ENCODE data around the gene ZNF750. TPM values are rescaled to one million over a fixed set of nuclear protein-coding genes. Genes with fewer than 3 reads are reported as not detected.
"Not testable (repeated sequence)": the region's sequence is repeated elsewhere in the genome, so short reads cannot be mapped to it uniquely, and the experiment has no call there.

ZNF750 gene
- total RNA-seq, 5 donors from 2014 or later (not counting 1 experiment from before 2014, with no cell fraction given), result not detected

DNA sequence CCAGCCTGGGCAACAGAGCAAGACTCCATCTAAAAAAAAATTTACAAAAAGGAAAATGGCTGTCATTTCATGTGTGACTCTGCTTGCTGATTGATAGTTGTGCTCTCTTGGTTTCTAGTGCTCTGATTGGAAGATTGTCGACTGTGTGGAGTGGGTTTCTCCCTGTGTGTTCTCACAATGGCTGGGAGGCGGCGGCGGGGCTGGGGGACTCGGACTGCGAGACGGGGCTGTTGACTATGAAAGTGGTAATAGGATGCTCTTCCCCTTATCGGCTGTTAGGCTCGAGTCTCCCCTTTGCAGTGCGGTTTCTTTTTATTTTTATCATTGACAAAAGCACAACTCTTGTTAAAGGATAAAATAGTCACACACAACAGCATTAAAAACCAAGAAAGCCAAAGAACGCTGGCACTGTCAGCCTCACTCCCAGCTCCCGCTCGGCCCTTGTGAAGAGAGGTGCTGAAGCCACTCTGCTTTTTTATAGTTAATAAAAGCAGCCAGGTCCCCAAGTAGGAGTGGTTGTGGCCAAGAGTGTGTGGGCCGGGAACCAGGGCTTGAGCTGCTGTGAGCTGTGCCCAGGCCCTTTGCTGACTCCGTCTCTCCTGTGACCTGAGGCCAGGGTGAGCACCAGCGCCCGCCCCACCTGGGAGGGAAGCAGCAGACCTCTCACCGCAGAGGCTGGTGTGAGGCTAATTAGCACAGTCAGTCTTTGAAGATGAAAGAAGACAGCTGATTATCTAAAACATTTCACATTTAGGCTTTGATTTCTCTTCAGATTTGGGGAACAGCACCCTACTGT, 51.4 kb downstream of the ZNF750 start:
- Mint-ChIP-seq H3K27ac (no peak overlapping the region), H3K9me3 (no peaks in the 10 kb centered on the region), H3K36me3 (peaks cover 6% of the 10 kb centered on the region), H3K27me3 (no peaks in the 10 kb centered on the region), H3K4me3 (no peak overlapping the region), H3K4me1 (peaks cover 0 to 12% (median 0%) of the 10 kb centered on the region in 3 donors)
- Histone ChIP-seq H3K36me3 (ENCODE audit: control insufficient read depth in 2 of 2, extremely low read depth in 1 of 2, insufficient read depth in 1 of 2, low read length in 1 of 2) (peaks cover 21 to 22% of the 10 kb centered on the region in 2 donors), H3K9me3 (no peaks in the 10 kb centered on the region), H3K4me1 (ENCODE audit: control insufficient read depth in 1 of 2, extremely low read depth in 1 of 2, insufficient read depth in 2 of 2, low read length in 2 of 2) (no peaks in the 10 kb centered on the region), H3K27me3 (replicated peaks in 1 of 2; ENCODE audit: control insufficient read depth in 2 of 2, extremely low read depth in 1 of 2, insufficient read depth in 2 of 2, low read length in 1 of 2) (no peaks in the 10 kb centered on the region), H3K4me3 (ENCODE audit: control insufficient read depth in 1 of 2, extremely low read depth in 1 of 2, low read length in 1 of 2) (no peak overlapping the region), H3K27ac (ENCODE audit: low read length) (no peak overlapping the region)
- WGBS (ENCODE audit: insufficient coverage), result 67% methylated on average over 1 of the region's 18 CpGs
- ChIA-PET CTCF (interaction anchor here in 1 of 2 donors (0.5 kb wide), 1 partner anchor 28 kb away, joined by 4 read pairs; no protein-coding TSS in a partner anchor), POLR2A (no interaction called here)
- DNase-seq (no peak), ATAC-seq (replicated peaks in 1 of 4) (no peak)

- Histone ChIP-seq H3K36me3 (ENCODE audit: control insufficient read depth in 2 of 2, extremely low read depth in 1 of 2, insufficient read depth in 1 of 2, low read length in 1 of 2) (peaks cover 27 to 30% of the 10 kb centered on the region in 2 donors), H3K27me3 (replicated peaks in 1 of 2; ENCODE audit: control insufficient read depth in 2 of 2, extremely low read depth in 1 of 2, insufficient read depth in 2 of 2, low read length in 1 of 2) (no peaks in the 10 kb centered on the region), H3K4me1 (ENCODE audit: control insufficient read depth in 1 of 2, extremely low read depth in 1 of 2, insufficient read depth in 2 of 2, low read length in 2 of 2) (peaks cover 0 to under 1% of the 10 kb centered on the region in 2 experiments), H3K9me3 (no peaks in the 10 kb centered on the region), H3K27ac (ENCODE audit: low read length) (no peak overlapping the region), H3K4me3 (ENCODE audit: control insufficient read depth in 1 of 2, extremely low read depth in 1 of 2, low read length in 1 of 2) (no peak overlapping the region)
- ATAC-seq (replicated peaks in 1 of 4), result no peak
- H3K4me3 Mint-ChIP-seq, result no peak overlapping the region
- peaks cover 15% of the 10 kb centered on the region for H3K36me3 Mint-ChIP-seq
- POLR2A ChIA-PET, result no interaction called here
- peaks cover 0 to 15% (median 7%) of the 10 kb centered on the region in 3 donors for H3K4me1 Mint-ChIP-seq
- no peaks in the 10 kb centered on the region for H3K27me3 Mint-ChIP-seq
- no peaks in the 10 kb centered on the region for H3K9me3 Mint-ChIP-seq
- CTCF ChIA-PET, result no interaction called here
- 92% methylated on average over 23 of the region's 27 CpGs for whole genome bisulfite sequencing (ENCODE audit: insufficient coverage)
- peak overlapping the region in 1 of 2 donors; percentile 52 for H3K27ac Mint-ChIP-seq
- no peak for DNase-seq
Measured at GRCh38 chr17:82787081-82787848, 52.6 kb downstream of the ZNF750 start.

GRCh38 chr17:82786427-82786826, 53.4 kb downstream of the ZNF750 start:
- POLR2A ChIA-PET, result no interaction called here
- 85% methylated on average over 7 of the region's 10 CpGs for WGBS (ENCODE audit: insufficient coverage)
- Mint-ChIP-seq H3K9me3 (no peaks in the 10 kb centered on the region), H3K27ac (no peak overlapping the region), H3K27me3 (no peaks in the 10 kb centered on the region), H3K4me3 (no peak overlapping the region), H3K4me1 (peaks cover 0 to 21% (median 13%) of the 10 kb centered on the region in 3 donors), H3K36me3 (peaks cover 18% of the 10 kb centered on the region)
- DNase-seq, result no peak
- no peaks in the 10 kb centered on the region for H3K9me3 ChIP-seq
- H3K4me3 ChIP-seq (ENCODE audit: control insufficient read depth in 1 of 2, extremely low read depth in 1 of 2, low read length in 1 of 2), result no peak overlapping the region
- ATAC-seq (replicated peaks in 1 of 4), result no peak
- CTCF ChIA-PET, result no interaction called here
- H3K27me3 ChIP-seq (replicated peaks in 1 of 2; ENCODE audit: control insufficient read depth in 2 of 2, extremely low read depth in 1 of 2, insufficient read depth in 2 of 2, low read length in 1 of 2), result no peaks in the 10 kb centered on the region
- H3K4me1 ChIP-seq (ENCODE audit: control insufficient read depth in 1 of 2, extremely low read depth in 1 of 2, insufficient read depth in 2 of 2, low read length in 2 of 2), result peaks cover 0 to 8% of the 10 kb centered on the region in 2 experiments
- H3K36me3 ChIP-seq (ENCODE audit: control insufficient read depth in 2 of 2, extremely low read depth in 1 of 2, insufficient read depth in 1 of 2, low read length in 1 of 2), result peaks cover 25 to 30% of the 10 kb centered on the region in 2 donors
- no peak overlapping the region for H3K27ac ChIP-seq (ENCODE audit: low read length)

GRCh38 chr17:82785581-82785980, 54.2 kb downstream of the ZNF750 start:
- H3K9me3 ChIP-seq; H3K4me3 ChIP-seq (ENCODE audit: control insufficient read depth in 1 of 2, extremely low read depth in 1 of 2, low read length in 1 of 2); POLR2A ChIA-PET; H3K4me3 Mint-ChIP-seq; H3K4me1 ChIP-seq (ENCODE audit: control insufficient read depth in 1 of 2, extremely low read depth in 1 of 2, insufficient read depth in 2 of 2, low read length in 2 of 2); DNase-seq; H3K9me3 Mint-ChIP-seq; H3K27ac ChIP-seq (ENCODE audit: low read length); H3K27me3 ChIP-seq (replicated peaks in 1 of 2; ENCODE audit: control insufficient read depth in 2 of 2, extremely low read depth in 1 of 2, insufficient read depth in 2 of 2, low read length in 1 of 2); H3K27ac Mint-ChIP-seq; ATAC-seq (replicated peaks in 1 of 4); H3K27me3 Mint-ChIP-seq; CTCF ChIA-PET: not testable (repeated sequence)
- Mint-ChIP-seq H3K36me3 (peaks cover 18% of the 10 kb centered on the region), H3K4me1 (peaks cover 0 to 20% (median 13%) of the 10 kb centered on the region in 3 donors)
- peaks cover 25 to 29% of the 10 kb centered on the region in 2 donors for H3K36me3 ChIP-seq (ENCODE audit: control insufficient read depth in 2 of 2, extremely low read depth in 1 of 2, insufficient read depth in 1 of 2, low read length in 1 of 2)
- 100% methylated on average over 9 of the region's 16 CpGs for WGBS (ENCODE audit: insufficient coverage)

DNA sequence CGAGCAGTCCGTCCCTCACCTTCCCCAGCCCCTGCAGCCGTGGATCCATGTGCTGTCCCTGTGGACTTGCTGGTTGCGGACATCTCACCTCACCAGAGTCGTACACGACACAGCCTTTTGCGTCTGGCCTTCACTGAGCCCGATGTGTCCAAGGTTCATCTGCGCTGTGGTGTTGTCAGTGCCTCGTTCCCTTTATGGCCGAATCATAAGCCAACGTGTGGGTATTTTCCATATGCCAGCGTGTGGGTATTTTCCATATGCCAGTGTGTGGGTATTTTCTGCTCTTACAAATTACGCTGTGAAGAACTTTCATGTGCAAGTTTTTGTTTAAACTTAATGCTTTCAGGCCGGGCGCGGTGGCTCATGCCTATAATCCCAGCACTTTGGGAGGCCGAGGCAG, 56.3 kb downstream of the ZNF750 start:
- no peaks in the 10 kb centered on the region for H3K9me3 Mint-ChIP-seq
- Histone ChIP-seq H3K36me3 (ENCODE audit: control insufficient read depth in 2 of 2, extremely low read depth in 1 of 2, insufficient read depth in 1 of 2, low read length in 1 of 2) (peaks cover 11 to 28% of the 10 kb centered on the region in 2 donors), H3K27ac (ENCODE audit: low read length) (no peak overlapping the region), H3K4me3 (ENCODE audit: control insufficient read depth in 1 of 2, extremely low read depth in 1 of 2, low read length in 1 of 2) (no peak overlapping the region), H3K9me3 (no peaks in the 10 kb centered on the region), H3K27me3 (replicated peaks in 1 of 2; ENCODE audit: control insufficient read depth in 2 of 2, extremely low read depth in 1 of 2, insufficient read depth in 2 of 2, low read length in 1 of 2) (no peaks in the 10 kb centered on the region), H3K4me1 (ENCODE audit: control insufficient read depth in 1 of 2, extremely low read depth in 1 of 2, insufficient read depth in 2 of 2, low read length in 2 of 2) (peaks cover 0 to 8% of the 10 kb centered on the region in 2 experiments)
- H3K36me3 Mint-ChIP-seq, result peaks cover 12% of the 10 kb centered on the region
- POLR2A ChIA-PET, result no interaction called here
- H3K27ac Mint-ChIP-seq, result no peak overlapping the region
- 95% methylated on average over 18 of the region's 18 CpGs for WGBS (ENCODE audit: insufficient coverage)
- CTCF ChIA-PET, result no interaction called here
- no peak for ATAC-seq (replicated peaks in 1 of 4)
- DNase-seq, result no peak
- H3K4me1 Mint-ChIP-seq, result peaks cover 0 to 13% (median 12%) of the 10 kb centered on the region in 3 donors
- H3K27me3 Mint-ChIP-seq, result no peaks in the 10 kb centered on the region
- H3K4me3 Mint-ChIP-seq, result no peak overlapping the region

GRCh38 chr17:82782657-82783207, 57.1 kb downstream of the ZNF750 start:
- 69% methylated on average over 39 of the region's 42 CpGs for WGBS (ENCODE audit: insufficient coverage)
- Histone ChIP-seq H3K4me3 (ENCODE audit: control insufficient read depth in 1 of 2, extremely low read depth in 1 of 2, low read length in 1 of 2) (no peak overlapping the region), H3K9me3 (no peaks in the 10 kb centered on the region), H3K4me1 (ENCODE audit: control insufficient read depth in 1 of 2, extremely low read depth in 1 of 2, insufficient read depth in 2 of 2, low read length in 2 of 2) (peaks cover 0 to 8% of the 10 kb centered on the region in 2 experiments), H3K36me3 (ENCODE audit: control insufficient read depth in 2 of 2, extremely low read depth in 1 of 2, insufficient read depth in 1 of 2, low read length in 1 of 2) (peaks cover 11 to 28% of the 10 kb centered on the region in 2 donors), H3K27me3 (replicated peaks in 1 of 2; ENCODE audit: control insufficient read depth in 2 of 2, extremely low read depth in 1 of 2, insufficient read depth in 2 of 2, low read length in 1 of 2) (no peaks in the 10 kb centered on the region), H3K27ac (ENCODE audit: low read length) (no peak overlapping the region)
- peak overlapping the region in 2 of 3 donors; percentile 3 to 29 for H3K4me3 Mint-ChIP-seq
- ChIA-PET POLR2A (no interaction called here), CTCF (no interaction called here)
- peaks cover 0 to 13% (median 12%) of the 10 kb centered on the region in 3 donors for H3K4me1 Mint-ChIP-seq
- peaks cover 12% of the 10 kb centered on the region for H3K36me3 Mint-ChIP-seq
- no peaks in the 10 kb centered on the region for H3K27me3 Mint-ChIP-seq
- H3K9me3 Mint-ChIP-seq, result no peaks in the 10 kb centered on the region
- no peak for ATAC-seq (replicated peaks in 1 of 4)
- peak overlapping the region in 1 of 2 donors; percentile 66 for H3K27ac Mint-ChIP-seq
- DNase-seq, result no peak

Data from T-cell (primary cell).